B cell (primary cell): Measurements from ENCODE around the gene PYCR2. TPM values are rescaled to one million over a fixed set of nuclear protein-coding genes. Genes with fewer than 3 reads are reported as not detected.

Experiments used
- ATAC-seq: fragments of 200-7000 bp; cut with Tn5 transposase; one replicate; pipeline ENCODE4 v1.10.0; 2021; ENCODE audit warnings: low read depth, mild to moderate bottlenecking, moderate number of reproducible peaks, moderate library complexity
- CTCF ChIA-PET: fragments of 350-600 bp; sonication (Branson Sonifier 250); formaldehyde crosslinking; loops from one replicate; lab custom pipeline; 2021; ENCODE audit warnings: antibody characterized with exemption, inconsistent platforms; lab: Charles Lee
- POLR2A ChIA-PET: fragments of 350-600 bp; sonication (Branson Sonifier 250); formaldehyde crosslinking; loops from one replicate; lab custom pipeline; 2021; ENCODE audit warnings: antibody characterized with exemption; lab: Charles Lee
- DNase-seq: peaks from one replicate; pipeline ENCODE4 v3.0.0; 2013
- H2AFZ ChIP-seq: 2 replicates; pipeline ENCODE4 v1.6.1; 2012; ENCODE audit warnings: mild to moderate bottlenecking, low read depth, low read length; ENCODE audit not compliant: insufficient read depth, poor library complexity, severe bottlenecking
- H3K27ac ChIP-seq, 2 donors: 1 replicate in 1 of 2; 2 replicates in 1 of 2; pipeline ENCODE4 v1.5.1; 2012 to 2013; ENCODE audit warnings: low read length in 2 of 2, mild to moderate bottlenecking in 2 of 2, moderate library complexity in 1 of 2
- H3K27me3 ChIP-seq, 4 experiments: fragments of 200-600 bp in 1 of 4; sonication (generic) in 1 of 4; replicated peaks in 1 of 4; 1 replicate in 2 of 4; 2 replicates in 2 of 4; pipeline versions ENCODE4 v1.6.1 to v1.7.0; 2013 to 2016; ENCODE audit warnings: low read length in 3 of 4, mild to moderate bottlenecking in 2 of 4, mixed read lengths in 1 of 4, moderate library complexity in 1 of 4; ENCODE audit not compliant: insufficient read depth in 4 of 4, control insufficient read depth in 3 of 4; ENCODE audit errors: control extremely low read depth in 1 of 4
- H3K36me3 ChIP-seq, 2 experiments: replicated peaks in 1 of 2; 1 replicate in 1 of 2; 2 replicates in 1 of 2; pipeline versions ENCODE4 v1.6.1 to v1.7.1; 2013; ENCODE audit warnings: low read length in 1 of 2; ENCODE audit not compliant: insufficient read depth in 2 of 2, control insufficient read depth in 1 of 2; ENCODE audit errors: control extremely low read depth in 1 of 2, extremely low read depth in 1 of 2
- H3K4me1 ChIP-seq, 2 donors: fragments of 200-600 bp in 1 of 2; sonication (generic) in 1 of 2; 1 replicate in 1 of 2; 2 replicates in 1 of 2; pipeline versions ENCODE4 v1.5.1 to v1.6.1; 2013 to 2017; ENCODE audit warnings: low read length in 2 of 2; ENCODE audit not compliant: control insufficient read depth in 2 of 2, insufficient read depth in 2 of 2
- H3K4me2 ChIP-seq: replicated peaks from 2 replicates; pipeline ENCODE3; 2012; ENCODE audit warnings: mild to moderate bottlenecking, low read depth, low read length; ENCODE audit not compliant: poor library complexity, severe bottlenecking
- H3K4me3 ChIP-seq, 5 experiments: fragments of 200-600 bp in 1 of 5; sonication (generic) in 1 of 5; 1 replicate in 3 of 5; 2 replicates in 2 of 5; pipeline versions ENCODE4 v1.5.1 to v1.7.0; 2011 to 2016; ENCODE audit warnings: low read length in 4 of 5, mild to moderate bottlenecking in 4 of 5, low read depth in 2 of 5, control low read depth in 1 of 5, moderate library complexity in 1 of 5; ENCODE audit not compliant: insufficient read depth in 1 of 5; ENCODE audit errors: control extremely low read depth in 1 of 5, extremely low read depth in 1 of 5
- H3K79me2 ChIP-seq: fragments of 200-600 bp; sonication (generic); one replicate; pipeline ENCODE4 v1.6.0; 2016; ENCODE audit warnings: low read length; ENCODE audit not compliant: control insufficient read depth, insufficient read depth
- H3K9ac ChIP-seq: fragments of 200-600 bp; sonication (generic); 2 replicates; pipeline ENCODE4 v1.6.1; 2017; ENCODE audit warnings: mild to moderate bottlenecking, low read length, moderate library complexity
- H3K9me3 ChIP-seq, 3 donors: one replicate each; pipeline versions ENCODE4 v1.6.1 to v1.7.1; 2013; ENCODE audit warnings: low read length in 2 of 3; ENCODE audit not compliant: control insufficient read depth in 2 of 3, insufficient read depth in 1 of 3; ENCODE audit errors: control extremely low read depth in 1 of 3
- H4K20me1 ChIP-seq: 2 replicates; pipeline ENCODE4 v1.6.0; 2012; ENCODE audit warnings: mild to moderate bottlenecking, low read length; ENCODE audit not compliant: insufficient read depth, control insufficient read depth, poor library complexity, severe bottlenecking
- H3K27ac Mint-ChIP-seq: one replicate; pipeline ENCODE4 v1.8.0; 2021; ENCODE audit warnings: mixed read lengths
- H3K27me3 Mint-ChIP-seq: one replicate; pipeline ENCODE4 v1.8.0; 2021; ENCODE audit warnings: mixed read lengths
- H3K4me1 Mint-ChIP-seq: one replicate; pipeline ENCODE4 v1.8.0; 2021; ENCODE audit warnings: mixed read lengths
- H3K4me3 Mint-ChIP-seq: one replicate; pipeline ENCODE4 v1.8.0; 2021; ENCODE audit warnings: mixed read lengths
- H3K9me3 Mint-ChIP-seq: one replicate; pipeline ENCODE4 v1.8.0; 2022; ENCODE audit warnings: mixed read lengths; ENCODE audit not compliant: insufficient read depth
- EZH2 ChIP-seq: IDR thresholded peaks from 2 replicates; pipeline ENCODE4 v1.6.1; 2012; ENCODE audit warnings: borderline replicate concordance, low read depth, mild to moderate bottlenecking, moderate library complexity, low read length; ENCODE audit not compliant: insufficient read depth, poor library complexity, severe bottlenecking
- WGBS: methylation state at CpG from one replicate; pipeline ENCODE4 v1.1.5; 2013; ENCODE audit warnings: missing lambda C conversion rate; ENCODE audit not compliant: insufficient coverage; 5-methylcytosine and 5-hydroxymethylcytosine counted together
- intact Hi-C: fragments of 100-400 bp; cut with micrococcal nuclease; formaldehyde crosslinking; loops from one replicate; pipeline ENCODE4 v1.10.0; 2022
- polyA plus RNA-seq: library from polyadenylated mRNA; depleted of rRNA; stranded (reverse); fragments of >200 nt; gene quantifications from 2 replicates; pipeline ENCODE4 v1.2.3, GENCODE V29; 2012
- total RNA-seq, 2 donors: library from RNA; stranded (reverse); fragments of 120-200 nt in 1 of 2; gene quantifications; 1 replicate in 1 of 2; 2 replicates in 1 of 2; pipeline versions ENCODE4 v1.2.3 to v1.2.4, GENCODE V29; 2013 to 2022
- TF ChIP-seq, protein P1 (sequence below): fragments of 200-600 bp; IDR thresholded peaks from one replicate; pipeline ENCODE4 v1.8.0; 2022; ENCODE audit warnings: antibody characterized with exemption, mild to moderate bottlenecking

PYCR2 gene
- total and polyA plus RNA-seq, 2 donors (not counting 1 experiment from before 2014, with no cell fraction given): 113 to 134 TPM

DNA sequence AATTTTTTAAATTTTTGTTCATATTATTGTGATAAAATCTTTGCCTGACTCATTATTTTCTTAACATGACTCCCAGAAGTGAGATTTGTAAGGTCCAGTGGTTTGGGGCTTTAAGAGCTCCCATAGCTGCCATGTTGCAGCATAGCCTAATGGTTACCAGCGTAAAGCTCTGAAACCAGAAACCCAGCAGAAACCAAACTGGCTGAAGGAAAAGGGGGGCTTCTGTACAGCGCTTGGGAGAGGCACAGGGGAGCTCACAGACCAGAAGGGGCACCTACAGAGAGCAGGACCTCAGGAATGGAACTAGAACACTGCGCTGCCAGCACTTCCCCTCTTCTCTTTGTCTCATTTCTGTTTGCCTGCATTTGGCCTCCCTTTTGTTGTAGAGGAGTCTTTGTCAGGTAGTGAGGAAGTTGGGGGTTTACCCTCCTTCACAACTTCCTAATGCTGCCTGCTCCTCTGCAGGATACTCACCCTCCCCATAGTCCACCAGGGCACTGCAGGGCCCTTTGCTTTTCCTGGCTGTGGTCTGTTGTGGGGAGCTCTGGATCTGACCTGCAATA lies 2.6 kb upstream of the PYCR2 start:
- peaks cover 16 to 26% of the 10 kb centered on the region in 2 donors for H3K4me1 ChIP-seq

DNA sequence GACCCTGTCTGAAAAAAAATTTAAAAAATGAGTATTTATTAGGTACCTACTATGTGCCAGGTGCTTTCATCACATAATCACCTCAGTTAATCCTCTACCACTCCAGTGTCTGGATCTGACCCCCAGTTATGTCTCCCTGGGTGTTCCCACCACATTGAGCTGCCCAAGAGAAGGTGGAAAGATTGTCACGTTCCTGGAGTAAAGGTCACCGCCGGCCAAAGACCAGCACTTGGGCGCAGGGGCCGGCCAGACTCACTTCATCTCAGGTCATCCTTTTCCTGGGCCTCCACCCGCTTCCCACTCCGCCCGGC lies 714 bp downstream of the PYCR2 start:
- Histone ChIP-seq H3K4me3 (peak overlapping the region; percentile 72 to 99 (median 86)), H2AFZ (peak overlapping the region; percentile 99), H3K27me3 (no peaks in the 10 kb centered on the region), H3K27ac (peak overlapping the region; percentile 34 to 91), H3K36me3 (peaks cover 8 to 39% of the 10 kb centered on the region in 2 experiments), H4K20me1 (peaks cover 28% of the 10 kb centered on the region), H3K9ac (peak overlapping the region; percentile 99), H3K9me3 (no peaks in the 10 kb centered on the region), H3K4me1 (peaks cover 16 to 26% of the 10 kb centered on the region in 2 donors), H3K79me2 (peaks cover 37% of the 10 kb centered on the region), H3K4me2 (peak overlapping the region; percentile 92)
- H3K4me3 Mint-ChIP-seq: peak overlapping the region; percentile 97
- intact Hi-C loops: loop anchor here (5.0 kb wide), 1 partner anchor 41 kb away; the partner anchor contains the start of gene TMEM63A
- DNase-seq (no peak), ATAC-seq (no peak)
- peaks cover 21% of the 10 kb centered on the region for H3K4me1 Mint-ChIP-seq
- peak overlapping the region; percentile 92 for H3K27ac Mint-ChIP-seq
- H3K9me3 Mint-ChIP-seq: no peaks in the 10 kb centered on the region
- ChIA-PET CTCF (interaction anchor here (1.1 to 3.3 kb wide), 6 partner anchors 27 to 149 kb away, joined by 3 to 15 read pairs (median 5); partner anchors contain the start of genes SRP9 and TMEM63A), POLR2A (interaction anchor here (0.5 to 1.9 kb wide), 9 partner anchors 12 to 456 kb away, joined by 3 to 20 read pairs (median 6); partner anchors contain the start of genes SDE2, SRP9 and TMEM63A)
- no peaks in the 10 kb centered on the region for H3K27me3 Mint-ChIP-seq
- WGBS: 5% methylated on average over 8 of the region's 8 CpGs
- TF ChIP-seq EZH2: no peak
- TF ChIP-seq, protein P1, sequence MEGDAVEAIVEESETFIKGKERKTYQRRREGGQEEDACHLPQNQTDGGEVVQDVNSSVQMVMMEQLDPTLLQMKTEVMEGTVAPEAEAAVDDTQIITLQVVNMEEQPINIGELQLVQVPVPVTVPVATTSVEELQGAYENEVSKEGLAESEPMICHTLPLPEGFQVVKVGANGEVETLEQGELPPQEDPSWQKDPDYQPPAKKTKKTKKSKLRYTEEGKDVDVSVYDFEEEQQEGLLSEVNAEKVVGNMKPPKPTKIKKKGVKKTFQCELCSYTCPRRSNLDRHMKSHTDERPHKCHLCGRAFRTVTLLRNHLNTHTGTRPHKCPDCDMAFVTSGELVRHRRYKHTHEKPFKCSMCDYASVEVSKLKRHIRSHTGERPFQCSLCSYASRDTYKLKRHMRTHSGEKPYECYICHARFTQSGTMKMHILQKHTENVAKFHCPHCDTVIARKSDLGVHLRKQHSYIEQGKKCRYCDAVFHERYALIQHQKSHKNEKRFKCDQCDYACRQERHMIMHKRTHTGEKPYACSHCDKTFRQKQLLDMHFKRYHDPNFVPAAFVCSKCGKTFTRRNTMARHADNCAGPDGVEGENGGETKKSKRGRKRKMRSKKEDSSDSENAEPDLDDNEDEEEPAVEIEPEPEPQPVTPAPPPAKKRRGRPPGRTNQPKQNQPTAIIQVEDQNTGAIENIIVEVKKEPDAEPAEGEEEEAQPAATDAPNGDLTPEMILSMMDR: no peak

More for the DNA sequence above, 2.6 kb upstream of the PYCR2 start:
- Histone ChIP-seq H3K36me3 (peaks cover 0 to 13% of the 10 kb centered on the region in 2 experiments), H3K9ac (no peak overlapping the region), H3K4me3 (no peak overlapping the region), H3K4me2 (no peak overlapping the region), H3K27me3 (no peaks in the 10 kb centered on the region), H3K27ac (no peak overlapping the region), H2AFZ (peak overlapping the region; percentile 58), H3K9me3 (no peaks in the 10 kb centered on the region), H3K79me2 (peaks cover 28% of the 10 kb centered on the region), H4K20me1 (peaks cover 15% of the 10 kb centered on the region)
- ChIA-PET CTCF (interaction anchor here (0.7 to 3.3 kb wide), 2 partner anchors 149 to 452 kb away, joined by 3 to 15 read pairs; partner anchors contain the start of gene SRP9), POLR2A (no interaction called here)
- no peak overlapping the region for H3K4me3 Mint-ChIP-seq
- H3K27ac Mint-ChIP-seq: no peak overlapping the region
- no peaks in the 10 kb centered on the region for H3K27me3 Mint-ChIP-seq
- H3K9me3 Mint-ChIP-seq: no peaks in the 10 kb centered on the region
- 90% methylated on average over 2 of the region's 3 CpGs for WGBS
- no peak for TF ChIP-seq EZH2
- TF ChIP-seq, protein P1: no peak
- ATAC-seq (no peak), DNase-seq (no peak)
- intact Hi-C loops: no loop called here
- peaks cover 18% of the 10 kb centered on the region for H3K4me1 Mint-ChIP-seq
